IMR-90 (cell line): ENCODE data around the gene OPCML. TPM values are rescaled to one million over a fixed set of nuclear protein-coding genes. Genes with fewer than 3 reads are reported as not detected.
A peak's percentile ranks its signal among the peaks of the same experiment; 100 is the strongest.

Source experiments
- ATAC-seq: fragments of 200-7000 bp; cut with Tn5 transposase; 2 replicates; pipeline ENCODE4 v1.9.1; 2020; ENCODE audit warnings: low read depth, mild to moderate bottlenecking, moderate library complexity
- BruUV-seq: library from RNA; stranded (reverse); fragments of 400-500 nt; replicated peaks from 2 replicates; lab custom pipeline; 2021; lab: Mats Ljungman, UMichigan
- CTCF ChIA-PET: fragments of 300-600 bp; formaldehyde crosslinking; extraction: SDS; loops from one replicate; lab custom pipeline; 2021; ENCODE audit warnings: antibody characterized with exemption; lab: Yijun Ruan, JAX
- POLR2A ChIA-PET: fragments of 300-600 bp; sonication (Branson Sonifier 250); formaldehyde crosslinking; loops from one replicate; lab custom pipeline; 2022; ENCODE audit warnings: antibody characterized with exemption; ENCODE audit not compliant: unreplicated experiment; lab: Charles Lee
- DNase-seq: peaks from one replicate; pipeline ENCODE4 v3.0.0; 2013
- H2AFZ ChIP-seq: replicated peaks from 2 replicates; pipeline ENCODE3; 2013; ENCODE audit warnings: low read length, mild to moderate bottlenecking; ENCODE audit not compliant: poor library complexity
- H2AK5ac ChIP-seq: 2 replicates; pipeline ENCODE4 v1.6.1; 2013; ENCODE audit warnings: low read depth, low read length, inconsistent platforms
- H2AK9ac ChIP-seq: replicated peaks from 2 replicates; pipeline ENCODE3; 2013; ENCODE audit warnings: mild to moderate bottlenecking, low read depth, low read length, moderate library complexity; ENCODE audit not compliant: poor library complexity
- H2BK120ac ChIP-seq: 2 replicates; pipeline ENCODE4 v1.6.1; 2013; ENCODE audit warnings: low read depth, low read length, inconsistent platforms
- H2BK15ac ChIP-seq: 3 replicates; pipeline ENCODE4 v1.6.1; 2013; ENCODE audit warnings: low read depth, low read length, inconsistent platforms
- H2BK20ac ChIP-seq: 2 replicates; pipeline ENCODE4 v1.6.1; 2013; ENCODE audit warnings: low read depth, mild to moderate bottlenecking, inconsistent platforms, low read length, moderate library complexity
- H2BK5ac ChIP-seq: 2 replicates; pipeline ENCODE4 v1.6.1; 2013; ENCODE audit warnings: mild to moderate bottlenecking, low read depth, low read length, inconsistent platforms; ENCODE audit not compliant: poor library complexity, severe bottlenecking
- H3K14ac ChIP-seq: replicated peaks from 2 replicates; pipeline ENCODE4 v1.6.1; 2013; ENCODE audit warnings: low read depth, low read length, inconsistent platforms
- H3K18ac ChIP-seq: 2 replicates; pipeline ENCODE4 v1.6.1; 2013; ENCODE audit warnings: low read depth, low read length, control low read depth
- H3K23ac ChIP-seq: 2 replicates; pipeline ENCODE4 v1.6.1; 2013; ENCODE audit warnings: low read depth, low read length, inconsistent platforms
- H3K27ac ChIP-seq: 2 replicates; pipeline ENCODE4 v1.5.1; 2013; ENCODE audit warnings: mild to moderate bottlenecking, control low read depth, low read length; ENCODE audit not compliant: insufficient read depth
- H3K27me3 ChIP-seq: 2 replicates; pipeline ENCODE4 v1.6.1; 2013; ENCODE audit warnings: low read length; ENCODE audit not compliant: control insufficient read depth, insufficient read depth
- H3K36me3 ChIP-seq: 2 replicates; pipeline ENCODE4 v1.6.1; 2013; ENCODE audit warnings: low read length, mixed read lengths; ENCODE audit not compliant: control insufficient read depth, insufficient read depth
- H3K4ac ChIP-seq: 2 replicates; pipeline ENCODE4 v1.6.1; 2013; ENCODE audit warnings: low read depth, low read length, inconsistent platforms
- H3K4me1 ChIP-seq: 2 replicates; pipeline ENCODE4 v1.6.1; 2013; ENCODE audit warnings: low read length, mixed read lengths; ENCODE audit not compliant: control insufficient read depth, insufficient read depth
- H3K4me2 ChIP-seq: 2 replicates; pipeline ENCODE4 v1.6.1; 2013; ENCODE audit warnings: low read depth, mild to moderate bottlenecking, control low read depth, low read length, moderate library complexity
- H3K4me3 ChIP-seq: 2 replicates; pipeline ENCODE4 v1.5.1; 2013; ENCODE audit warnings: low read depth, mild to moderate bottlenecking, control low read depth, low read length, moderate library complexity; ENCODE audit not compliant: insufficient read depth
- H3K56ac ChIP-seq: 2 replicates; pipeline ENCODE4 v1.6.1; 2013; ENCODE audit warnings: low read length, inconsistent platforms; ENCODE audit not compliant: insufficient read depth; ENCODE audit errors: extremely low read depth
- H3K79me1 ChIP-seq, 2 experiments: 2 replicates each; pipeline ENCODE4 v1.6.1; 2013; ENCODE audit warnings: low read length in 2 of 2, inconsistent platforms in 1 of 2, low read depth in 1 of 2
- H3K9ac ChIP-seq: 2 replicates; pipeline ENCODE4 v1.6.1; 2013; ENCODE audit warnings: low read depth, low read length, control low read depth
- H3K9me1 ChIP-seq: 2 replicates; pipeline ENCODE4 v1.6.1; 2013; ENCODE audit warnings: low read length, inconsistent platforms; ENCODE audit not compliant: insufficient read depth
- H3K9me3 ChIP-seq: 2 replicates; pipeline ENCODE4 v1.6.1; 2013; ENCODE audit warnings: low read length; ENCODE audit not compliant: control insufficient read depth, insufficient read depth
- H4K20me1 ChIP-seq: 2 replicates; pipeline ENCODE4 v1.6.1; 2013; ENCODE audit warnings: low read length, inconsistent platforms; ENCODE audit not compliant: insufficient read depth
- H4K5ac ChIP-seq: 2 replicates; pipeline ENCODE4 v1.6.1; 2013; ENCODE audit warnings: mild to moderate bottlenecking, low read depth, low read length, control low read depth
- H4K8ac ChIP-seq, 2 experiments: 2 replicates each; pipeline ENCODE4 v1.6.1; 2013; ENCODE audit warnings: low read depth in 2 of 2, low read length in 2 of 2, control low read depth in 1 of 2, inconsistent platforms in 1 of 2
- H4K91ac ChIP-seq: 2 replicates; pipeline ENCODE4 v1.6.1; 2013; ENCODE audit warnings: low read depth, low read length, inconsistent platforms; ENCODE audit not compliant: insufficient read depth
- CEBPB ChIP-seq: IDR thresholded peaks from 2 replicates; pipeline ENCODE4 v1.6.1; 2012; ENCODE audit warnings: low read depth, low read length, improper control_type of control experiment
- ELK1 ChIP-seq: fragments of 150-350 bp; IDR thresholded peaks from 2 replicates; pipeline ENCODE4 v1.6.1; 2016; ENCODE audit warnings: low read depth, mild to moderate bottlenecking, low read length, moderate library complexity, borderline replicate concordance
- POLR2A ChIP-seq: IDR thresholded peaks from 2 replicates; pipeline ENCODE4 v1.6.1; 2012; ENCODE audit warnings: mild to moderate bottlenecking, low read depth, low read length
- RAD21 ChIP-seq: IDR thresholded peaks from 2 replicates; pipeline ENCODE4 v1.6.1; 2012; ENCODE audit warnings: low read length, improper control_type of control experiment
- WGBS, 2 experiments: methylation state at CpG; one replicate each; pipeline versions ENCODE4 v1.1.5 to v1.1.7; 2013; ENCODE audit warnings: missing lambda C conversion rate in 2 of 2; ENCODE audit not compliant: insufficient read length in 1 of 2; ENCODE audit errors: extremely low coverage in 2 of 2; 5-methylcytosine and 5-hydroxymethylcytosine counted together
- dilution Hi-C: fragments of 300-500 bp; cut with HindIII; formaldehyde crosslinking; loops from one replicate; pipeline ENCODE4 v1.14.3; 2018; ENCODE audit warnings: low sequenced_read_pairs; ENCODE audit not compliant: unreplicated experiment
- in situ Hi-C: fragments of 300-500 bp; cut with MboI; formaldehyde crosslinking; loops from 3 replicates; pipeline ENCODE4 v1.14.3; 2019; ENCODE audit warnings: low sequenced_read_pairs, inconsistent platforms, mixed read lengths
- intact Hi-C: fragments of 100-400 bp; cut with micrococcal nuclease; formaldehyde crosslinking; loops from 2 replicates; pipeline ENCODE4 v1.10.0; 2022
- polyA plus RNA-seq, 3 experiments: library from polyadenylated mRNA; depleted of rRNA; stranded (reverse); fragments of >200 nt; gene quantifications; 2 replicates each; pipeline ENCODE4 v1.2.3, GENCODE V29; 2012; ENCODE audit warnings: low replicate concordance in 1 of 3
- total RNA-seq: library from RNA; depleted of rRNA; stranded (reverse); fragments of >200 nt; gene quantifications from 2 replicates; pipeline ENCODE4 v1.2.3, GENCODE V29; 2012

Gene OPCML
- total and polyA plus RNA-seq, 2 of the 4 experiments (the other 2 are of a cell fraction): under 0.01 to 2.6 TPM

- TF ChIP-seq ELK1: no peak
- TF ChIP-seq POLR2A: no peak
Measured at GRCh38 chr11:132632641-132633124, 899.6 kb downstream of the OPCML start (continued).

GRCh38 chr11:132631989-132632388, 900.3 kb downstream of the OPCML start:
- dilution Hi-C loops: no loop called here
- CTCF ChIA-PET: no interaction called here

More at GRCh38 chr11:132631989-132632388, 900.3 kb downstream of the OPCML start:
- Histone ChIP-seq H3K27me3 (no peaks in the 10 kb centered on the region), H3K4me3 (no peak overlapping the region), H2BK15ac (peak overlapping the region; percentile 91; the same call in 1 of the 3 replicates), H2BK20ac (peak overlapping the region; percentile 89), H3K36me3 (no peaks in the 10 kb centered on the region), H2AK9ac (no peak overlapping the region), H3K4me2 (no peak overlapping the region), H3K9ac (no peak overlapping the region), H3K9me1 (peaks cover 7% of the 10 kb centered on the region), H4K8ac (peak overlapping the region; percentile 30 to 82), H4K91ac (peak overlapping the region; percentile 68), H3K18ac (peak overlapping the region; percentile 77; the same call in 1 of the 2 replicates), H3K56ac (0 out of 2 replicates have a peak overlapping the region, but pooled peaks have one; percentile 32), H2BK5ac (peak overlapping the region; percentile 84), H2AK5ac (peak overlapping the region; percentile 70), H4K5ac (peak overlapping the region; percentile 48; the same call in 1 of the 2 replicates), H3K4ac (peak overlapping the region; percentile 81; the same call in 1 of the 2 replicates), H3K27ac (no peak overlapping the region), H4K20me1 (no peaks in the 10 kb centered on the region), H3K4me1 (peaks cover 11% of the 10 kb centered on the region), H2BK120ac (peak overlapping the region; percentile 90), H2AFZ (no peak overlapping the region), H3K9me3 (no peaks in the 10 kb centered on the region), H3K79me1 (no peaks in the 10 kb centered on the region), H3K14ac (peak overlapping the region; percentile 62), H3K23ac (peak overlapping the region; percentile 51; the same call in 1 of the 2 replicates)
- ATAC-seq: no peak
- intact Hi-C loops: loop anchor here (5.0 kb wide), 1 partner anchor 45 kb away; no protein-coding TSS in a partner anchor
- POLR2A ChIA-PET: no interaction called here
- BruUV-seq: no TSS peak
- no peak for TF ChIP-seq POLR2A
- TF ChIP-seq CEBPB: no peak
- no peak for TF ChIP-seq RAD21
- WGBS, 2 experiments: no CpG with 5 or more reads among the region's 4 CpGs
- DNase-seq: peak; percentile 8
- in situ Hi-C loops: no loop called here
